Stimulated activated CD8-positive, alpha-beta memory T cell treated with anti-CD3 and anti-CD28 coated beads, Interleukin-4, amount 100 ng/mL, for 1 hour (primary cell): ENCODE measurements around the gene COPS8.

Experiments
- DNase-seq, 2 donors: peaks; one replicate each; pipeline ENCODE4 v3.0.0-alpha.2; 2020; ENCODE audit warnings: low read depth in 2 of 2, low spot score in 1 of 2

The COPS8 gene

GRCh38 chr2:237097911-237098702 is 12.4 kb downstream of the COPS8 start:
- no peak for DNase-seq

GRCh38 chr2:237099804-237100203 is 14.1 kb downstream of the COPS8 start:
- DNase-seq = no peak

- DNase-seq = no peak
Measured at GRCh38 chr2:237101118-237101979, 15.7 kb downstream of the COPS8 start.

GRCh38 chr2:237102428-237102827 is 16.7 kb downstream of the COPS8 start:
- no peak for DNase-seq

GRCh38 chr2:237109421-237109934 is 23.8 kb downstream of the COPS8 start:
- no peak for DNase-seq

GRCh38 chr2:237113026-237113795 is 27.5 kb downstream of the COPS8 start:
- no peak for DNase-seq

GRCh38 chr2:237115870-237116269 is 30.2 kb downstream of the COPS8 start:
- DNase-seq = no peak

GRCh38 chr2:237116431-237116830 is 30.7 kb downstream of the COPS8 start:
- no peak for DNase-seq

- DNase-seq = no peak
Measured at GRCh38 chr2:237118025-237118424, 32.3 kb downstream of the COPS8 start.

GRCh38 chr2:237118561-237119155 is 33.0 kb downstream of the COPS8 start:
- no peak for DNase-seq

GRCh38 chr2:237120916-237121315 is 35.2 kb downstream of the COPS8 start:
- DNase-seq = no peak

- no peak for DNase-seq
Measured at GRCh38 chr2:237121321-237121720, 35.6 kb downstream of the COPS8 start.

GRCh38 chr2:237122214-237122666 is 36.6 kb downstream of the COPS8 start:
- no peak for DNase-seq

GRCh38 chr2:237124820-237125219 is 39.1 kb downstream of the COPS8 start:
- no peak for DNase-seq

GRCh38 chr2:237125967-237126366 is 40.3 kb downstream of the COPS8 start:
- DNase-seq = no peak

- no peak for DNase-seq
Measured at GRCh38 chr2:237126519-237127174, 41.0 kb downstream of the COPS8 start.

- no peak for DNase-seq
Measured at GRCh38 chr2:237128026-237128703, 42.5 kb downstream of the COPS8 start.

- DNase-seq = no peak
Measured at GRCh38 chr2:237128845-237129592, 43.3 kb downstream of the COPS8 start.
